ENCODE results near the gene HIVEP3.

DNA sequence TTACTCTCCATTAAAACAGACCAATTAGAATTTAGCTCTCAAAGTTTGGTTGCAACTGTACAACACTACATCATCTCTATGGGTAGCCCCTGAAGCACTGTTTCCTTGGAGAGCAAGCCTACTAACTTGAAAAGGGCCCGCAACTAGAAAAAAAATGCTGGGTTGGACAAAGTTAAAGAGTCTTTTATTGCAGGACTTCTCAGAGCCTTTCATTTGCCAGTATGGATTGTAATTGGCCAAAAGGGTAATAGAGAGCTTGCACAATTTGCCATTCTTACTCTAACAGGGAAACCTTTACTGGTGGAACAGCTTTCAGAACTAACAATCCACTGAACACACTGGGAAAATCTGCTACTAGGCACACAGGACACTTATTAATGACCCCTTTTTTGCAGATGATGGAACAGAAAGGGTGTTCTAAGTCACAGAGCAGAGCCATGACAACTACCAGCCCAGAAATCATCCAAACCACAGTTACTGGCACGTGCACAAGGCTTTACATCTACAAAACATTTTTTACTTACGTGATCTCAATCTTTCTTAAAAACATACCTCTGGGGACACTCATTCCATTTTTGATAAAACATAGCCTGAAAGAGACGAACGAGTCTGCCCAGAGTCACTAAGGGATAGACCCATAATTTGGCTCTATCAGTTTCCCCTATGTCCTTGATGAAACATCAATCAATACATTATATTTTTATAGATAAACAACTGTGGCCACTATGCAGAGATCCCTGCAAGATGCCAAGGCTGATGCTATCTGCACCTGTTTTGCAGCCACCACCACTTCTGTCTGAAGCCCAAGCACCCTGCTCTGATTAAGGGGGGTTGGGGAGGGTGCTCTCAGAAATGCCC is 257.9 kb downstream of the HIVEP3 start:
- TF ChIP-seq, protein P1, sequence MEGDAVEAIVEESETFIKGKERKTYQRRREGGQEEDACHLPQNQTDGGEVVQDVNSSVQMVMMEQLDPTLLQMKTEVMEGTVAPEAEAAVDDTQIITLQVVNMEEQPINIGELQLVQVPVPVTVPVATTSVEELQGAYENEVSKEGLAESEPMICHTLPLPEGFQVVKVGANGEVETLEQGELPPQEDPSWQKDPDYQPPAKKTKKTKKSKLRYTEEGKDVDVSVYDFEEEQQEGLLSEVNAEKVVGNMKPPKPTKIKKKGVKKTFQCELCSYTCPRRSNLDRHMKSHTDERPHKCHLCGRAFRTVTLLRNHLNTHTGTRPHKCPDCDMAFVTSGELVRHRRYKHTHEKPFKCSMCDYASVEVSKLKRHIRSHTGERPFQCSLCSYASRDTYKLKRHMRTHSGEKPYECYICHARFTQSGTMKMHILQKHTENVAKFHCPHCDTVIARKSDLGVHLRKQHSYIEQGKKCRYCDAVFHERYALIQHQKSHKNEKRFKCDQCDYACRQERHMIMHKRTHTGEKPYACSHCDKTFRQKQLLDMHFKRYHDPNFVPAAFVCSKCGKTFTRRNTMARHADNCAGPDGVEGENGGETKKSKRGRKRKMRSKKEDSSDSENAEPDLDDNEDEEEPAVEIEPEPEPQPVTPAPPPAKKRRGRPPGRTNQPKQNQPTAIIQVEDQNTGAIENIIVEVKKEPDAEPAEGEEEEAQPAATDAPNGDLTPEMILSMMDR (IDR thresholded peaks at IDR 0.05) = no peak
- TF ChIP-seq POLR2A (IDR thresholded peaks at IDR 0.05) (no peak), POLR2AphosphoS5 (IDR thresholded peaks at IDR 0.05; ENCODE audit: insufficient read depth in 1 of 2, low read depth in 1 of 2) (no peak)
